K562 (cell line): ENCODE measurements around the gene ZNF775.

Source experiments
- CBFB ChIP-seq: sonication (generic); formaldehyde crosslinking; IDR thresholded peaks from 2 replicates; pipeline ENCODE4 v1.4.0; 2020; ENCODE audit warnings: mild to moderate bottlenecking, missing genetic modification reagents
- CHD4 ChIP-seq: fragments of 200-600 bp; sonication (generic); IDR thresholded peaks from 3 replicates; pipeline ENCODE4 v1.6.1; 2012; ENCODE audit warnings: low read depth, mild to moderate bottlenecking, mixed read lengths, low read length, inconsistent platforms; ENCODE audit not compliant: insufficient read depth, insufficient replicate concordance, poor library complexity, severe bottlenecking
- ETV5 ChIP-seq: sonication (generic); formaldehyde crosslinking; IDR thresholded peaks from 2 replicates; pipeline ENCODE4 v1.4.0; 2020; ENCODE audit warnings: low read depth, mild to moderate bottlenecking, missing genetic modification reagents

DNA sequence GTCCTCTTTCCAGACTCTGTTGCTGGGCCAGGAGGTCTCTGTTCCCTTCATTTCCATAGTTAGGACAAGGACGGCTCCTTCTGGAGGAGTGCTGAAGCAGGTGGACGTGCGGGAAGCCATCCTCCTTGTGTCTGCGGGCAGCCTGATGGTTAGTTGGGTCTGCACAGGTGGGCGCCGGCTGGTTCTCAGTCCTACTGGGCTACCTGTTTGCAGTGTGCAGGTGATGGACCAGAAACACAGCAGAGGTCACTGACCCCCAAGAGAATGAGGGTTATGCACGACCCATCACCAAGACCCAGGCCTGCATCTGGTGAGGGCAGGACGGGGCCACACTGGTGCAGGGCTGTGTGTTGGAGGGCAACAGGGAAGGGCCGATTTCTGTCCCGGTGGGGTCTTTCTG, 45.5 kb upstream of the ZNF775 start:
- TF ChIP-seq CHD4, result no peak
- no peak for TF ChIP-seq ETV5 (CRISPR knock-in tag)
- TF ChIP-seq CBFB (CRISPR knock-in tag), result no peak
